Measurements from ENCODE around the gene SPATS2. TPM values are rescaled to one million over a fixed set of nuclear protein-coding genes. Genes with fewer than 3 reads are reported as not detected.
A peak's percentile ranks its signal among the peaks of the same experiment; 100 is the strongest.

The SPATS2 gene
- total RNA-seq, 1 donor from 2014 or later = 44.5 TPM

GRCh38 chr12:49335955-49336644 lies 31.2 kb upstream of the SPATS2 start:
- no peak for DNase-seq (ENCODE audit: low read depth, low spot score)

DNA sequence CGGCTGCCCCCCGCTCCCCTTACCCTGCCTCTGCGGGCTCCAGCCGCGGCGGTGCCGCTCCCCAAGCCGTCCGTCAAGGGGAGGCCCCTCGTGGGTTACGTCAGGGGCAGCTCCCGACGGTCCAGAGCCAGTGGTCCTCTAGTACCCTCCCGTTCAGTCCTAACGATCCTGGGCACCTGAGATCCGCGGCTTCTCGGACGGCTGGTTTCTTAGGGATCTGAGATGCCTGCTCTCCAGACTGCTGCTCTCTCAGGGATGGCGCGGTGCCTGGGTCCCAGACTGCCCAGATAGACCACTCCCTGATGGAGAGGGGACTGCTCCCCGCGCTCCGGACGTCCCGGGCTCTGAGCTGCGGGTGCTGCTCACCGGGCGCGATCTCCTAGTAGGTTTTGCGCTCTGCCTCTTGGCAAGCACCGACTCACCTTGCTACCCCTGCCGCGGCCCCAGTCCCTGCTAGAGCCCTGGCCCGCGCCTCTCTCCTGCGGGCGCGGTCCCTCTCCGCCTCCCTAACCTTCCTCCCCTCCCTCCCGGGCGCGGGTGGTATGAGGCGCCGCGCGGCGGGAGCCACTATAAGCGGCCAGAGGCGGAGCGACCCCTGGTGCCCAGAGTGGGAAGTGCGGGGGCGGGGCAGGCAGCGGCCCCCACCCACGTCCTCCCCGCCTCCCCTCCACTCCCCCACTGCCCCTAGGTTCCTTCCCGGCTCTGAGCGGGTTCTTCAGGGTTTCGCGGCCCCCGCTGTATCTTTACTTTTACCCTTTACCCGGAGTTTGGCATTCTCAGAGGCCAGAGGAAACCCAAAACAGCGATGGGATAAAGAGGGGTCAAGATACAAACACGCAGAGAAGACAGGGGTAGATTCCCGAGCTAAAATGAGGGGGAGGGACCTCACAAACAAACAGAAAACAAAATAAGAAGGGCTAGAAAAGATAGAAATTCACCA lies 30.3 kb upstream of the SPATS2 start, which contains the start of gene C1QL4:
Gene C1QL4, minus strand, starts transcription at position 544 of the 940 bp plus-strand sequence. CDS start 711 bp downstream, outside the sequence.
- peak; percentile 13 for DNase-seq (ENCODE audit: low read depth, low spot score)

- no peak for DNase-seq (ENCODE audit: low read depth, low spot score)
Observed at GRCh38 chr12:49338830-49339463, 28.3 kb upstream of the SPATS2 start.

- DNase-seq (ENCODE audit: low read depth, low spot score) = no peak
Observed at GRCh38 chr12:49339464-49339861, 27.8 kb upstream of the SPATS2 start.

- no peak for DNase-seq (ENCODE audit: low read depth, low spot score)
Observed at GRCh38 chr12:49340095-49340870, 27.0 kb upstream of the SPATS2 start.

- no peak for DNase-seq (ENCODE audit: low read depth, low spot score)
Observed at GRCh38 chr12:49340971-49341776, 26.1 kb upstream of the SPATS2 start.

GRCh38 chr12:49341777-49342065 lies 25.5 kb upstream of the SPATS2 start:
- no peak for DNase-seq (ENCODE audit: low read depth, low spot score)

DNA sequence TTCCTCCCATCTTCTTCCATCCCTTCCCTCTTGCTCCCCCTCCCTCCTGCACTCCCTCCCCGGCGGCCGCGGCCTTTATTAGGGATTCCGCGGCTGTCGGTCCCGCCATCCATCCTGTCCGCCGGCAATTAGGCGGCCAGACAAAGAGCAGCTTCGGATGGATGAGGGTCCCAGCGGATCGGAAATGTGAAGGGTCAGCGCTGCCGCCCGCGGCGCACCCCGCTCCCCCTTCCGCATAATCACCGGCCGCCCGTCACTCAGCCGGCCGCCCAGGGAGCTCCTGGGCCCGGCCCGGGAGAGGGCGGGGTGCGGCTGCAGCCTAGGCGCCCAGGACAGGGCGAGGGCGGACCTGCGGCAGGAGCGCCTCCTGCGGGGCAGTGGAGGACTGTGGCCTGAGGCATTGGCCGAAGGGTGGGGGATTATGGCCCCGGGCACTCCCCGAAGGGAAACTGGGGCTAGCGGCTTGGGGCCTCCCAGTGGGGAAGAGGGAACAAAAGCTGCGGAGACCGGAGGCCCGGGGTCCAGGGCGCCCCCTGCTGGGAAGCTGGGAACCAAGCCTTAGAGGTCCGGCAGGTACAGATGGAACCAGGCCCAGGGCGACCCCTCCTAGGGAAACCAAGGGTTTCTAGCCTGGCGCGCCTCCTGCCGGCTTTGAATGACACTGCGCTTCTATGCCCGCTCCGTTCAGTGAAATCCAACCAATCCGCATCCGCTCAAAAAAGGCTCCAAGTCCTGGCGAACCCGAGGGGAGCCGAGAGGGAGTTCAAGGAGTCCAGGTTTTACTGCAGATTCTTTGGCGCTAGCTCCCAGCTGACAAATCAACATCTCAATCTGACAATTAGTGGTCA lies 25.0 kb upstream of the SPATS2 start:
- peak; percentile 44 for DNase-seq (ENCODE audit: low read depth, low spot score)

- DNase-seq (ENCODE audit: low read depth, low spot score) = no peak
Observed at GRCh38 chr12:49342914-49343731, 24.1 kb upstream of the SPATS2 start.

- no peak for DNase-seq (ENCODE audit: low read depth, low spot score)
Observed at GRCh38 chr12:49344486-49345050, 22.7 kb upstream of the SPATS2 start.

- no peak for DNase-seq (ENCODE audit: low read depth, low spot score)
Observed at GRCh38 chr12:49345051-49345824, 22.0 kb upstream of the SPATS2 start.

DNA sequence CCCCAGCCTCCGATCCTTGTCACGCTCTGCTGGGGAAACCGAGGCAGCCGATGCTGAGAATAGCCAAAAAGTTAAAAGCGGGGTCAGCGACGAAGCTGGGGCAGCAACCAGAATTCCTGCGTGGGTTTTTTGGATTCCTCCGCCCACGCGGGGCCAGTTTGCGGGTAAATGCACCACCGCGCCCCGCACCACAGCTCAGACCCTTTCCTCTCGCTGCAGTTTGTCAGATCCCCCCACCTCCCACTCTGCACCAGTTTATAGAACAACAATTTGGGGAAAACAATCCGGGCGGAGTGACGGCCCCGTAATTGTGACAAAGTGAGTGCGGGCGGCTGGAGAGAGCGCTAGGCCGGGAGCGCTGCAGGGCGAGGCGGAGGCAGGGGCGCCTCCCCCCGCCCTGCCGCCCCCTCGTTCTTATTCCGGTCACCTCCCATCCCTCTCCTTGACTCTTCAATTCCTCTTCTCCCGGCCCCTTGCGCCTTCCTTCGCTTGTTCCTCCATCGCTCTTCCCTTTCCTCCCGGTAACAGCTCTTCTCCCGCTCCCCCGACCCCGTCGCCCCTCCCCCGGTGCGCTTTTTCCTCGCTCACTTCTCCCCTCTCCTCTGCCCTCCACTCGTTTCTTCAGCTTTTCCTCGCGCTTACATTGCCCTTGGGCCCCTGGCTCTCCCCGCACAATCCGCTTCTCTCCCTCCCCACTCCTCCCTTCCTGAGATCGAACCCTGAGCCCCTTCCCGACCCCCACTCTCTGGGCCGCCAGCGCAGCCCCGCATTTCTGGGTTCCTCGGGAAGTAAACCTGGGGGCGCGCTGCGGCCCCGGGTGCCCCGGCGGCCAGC lies 21.2 kb upstream of the SPATS2 start:
- no peak for DNase-seq (ENCODE audit: low read depth, low spot score)

DNA sequence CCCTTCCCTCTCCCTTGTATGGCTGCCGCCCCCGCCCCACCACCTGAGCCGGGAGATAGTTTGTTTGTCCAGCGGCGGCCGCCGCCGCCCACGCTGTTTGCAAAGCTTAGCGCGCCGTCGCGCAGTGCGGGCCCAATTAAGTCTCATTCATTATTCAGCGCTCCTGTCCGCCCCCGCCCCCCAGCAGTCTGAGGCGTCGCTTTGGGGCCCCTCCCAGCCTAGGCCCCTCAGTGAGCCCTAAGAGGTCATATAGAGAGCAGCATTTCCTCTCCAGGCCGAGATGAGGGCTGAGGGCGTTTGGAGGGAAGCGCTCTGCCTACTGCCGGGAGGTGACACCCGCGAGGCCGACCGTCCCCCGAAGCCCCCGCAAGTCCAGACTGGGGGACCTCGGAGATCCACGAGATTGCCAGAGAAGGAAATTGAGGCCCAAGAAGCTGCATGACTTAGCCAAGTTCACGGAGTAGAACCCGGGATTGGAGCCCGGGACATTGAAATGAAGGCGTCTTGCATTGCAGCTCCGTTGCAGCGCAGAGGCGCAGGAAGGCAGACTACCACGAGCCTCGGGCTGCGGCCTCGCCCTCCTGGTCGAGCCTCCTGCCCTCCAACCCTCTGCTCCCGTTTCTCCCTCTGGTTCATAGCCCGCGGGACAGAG lies 20.5 kb upstream of the SPATS2 start, which contains the start of gene DNAJC22:
Gene DNAJC22, plus strand, starts transcription at position 230 of the 652 bp plus-strand sequence. CDS start 1,985 bp downstream, outside the sequence.
- DNase-seq (ENCODE audit: low read depth, low spot score) = no peak

DNA sequence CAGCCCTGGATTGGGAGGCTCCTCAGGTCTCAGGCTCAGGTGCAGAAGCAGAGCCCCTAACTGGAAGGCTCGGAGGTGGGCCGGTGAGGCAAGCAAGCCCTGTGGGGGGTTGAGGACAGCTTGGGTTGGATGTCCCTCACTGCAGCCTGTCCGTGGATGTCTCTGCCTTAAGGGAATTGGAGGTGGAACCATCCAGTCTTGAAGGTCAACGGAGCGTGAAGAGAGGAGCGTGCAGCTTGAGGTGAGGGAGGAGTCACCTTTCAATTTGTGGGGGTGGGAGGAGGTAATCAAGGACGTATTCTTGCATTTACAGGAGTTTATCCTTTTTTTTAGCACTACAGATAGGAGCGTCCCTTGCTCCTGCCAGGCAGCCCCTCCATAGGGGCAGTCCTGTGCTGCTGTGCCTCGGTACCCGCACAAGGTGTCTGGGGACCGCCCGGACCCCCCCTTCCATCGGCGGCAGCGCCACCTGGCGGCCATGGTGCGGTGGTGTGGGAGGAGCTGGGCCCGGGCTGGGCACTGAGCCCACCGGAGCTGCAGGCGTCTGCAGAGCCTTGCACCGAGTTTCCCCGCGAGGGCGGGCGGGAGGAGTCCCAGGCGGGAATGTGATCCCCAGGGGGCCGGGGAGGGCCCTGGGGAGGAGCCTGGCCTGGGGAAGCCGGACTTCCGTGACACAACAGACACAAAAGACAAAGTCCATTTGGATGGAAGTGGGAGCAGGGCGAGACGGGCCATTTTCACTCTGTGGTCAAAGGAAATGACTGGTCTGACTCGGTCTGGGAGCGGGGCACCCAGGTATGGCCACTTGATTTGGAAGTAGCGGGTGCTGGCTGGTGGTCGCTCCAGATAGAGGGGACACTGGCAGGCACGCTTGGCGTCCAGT lies 19.7 kb upstream of the SPATS2 start:
- DNase-seq (ENCODE audit: low read depth, low spot score) = no peak

- no peak for DNase-seq (ENCODE audit: low read depth, low spot score)
Observed at GRCh38 chr12:49348781-49349180, 18.5 kb upstream of the SPATS2 start.
